Prostate gland (tissue), 2 donors: ENCODE data around the gene TBC1D9B. TPM values are rescaled to one million over a fixed set of nuclear protein-coding genes. Genes with fewer than 3 reads are reported as not detected.
"Not testable (repeated sequence)": the region's sequence is repeated elsewhere in the genome, so short reads cannot be mapped to it uniquely, and the experiment has no call there.

Experiments used
- DNase-seq: peaks from one replicate; pipeline ENCODE4 v3.0.0-alpha.2; 2019; ENCODE audit warnings: low spot score
- H3K27ac ChIP-seq, 2 donors: fragments of 200-600 bp; sonication (generic); 2 replicates each; pipeline ENCODE4 v1.5.1; 2017 to 2019
- H3K27me3 ChIP-seq: fragments of 200-600 bp; sonication (generic); replicated peaks from 2 replicates; pipeline ENCODE4 v1.5.1; 2019; ENCODE audit not compliant: insufficient read depth
- H3K36me3 ChIP-seq, 2 donors: fragments of 200-600 bp; sonication (generic); 1 replicate in 1 of 2; 2 replicates in 1 of 2; pipeline versions ENCODE4 v1.5.1 to v1.8.1; 2017 to 2019
- H3K4me1 ChIP-seq: fragments of 200-600 bp; sonication (generic); replicated peaks from 2 replicates; pipeline ENCODE4 v1.5.1; 2019
- H3K4me3 ChIP-seq, 2 donors: fragments of 200-600 bp; sonication (generic); 2 replicates each; pipeline ENCODE4 v1.5.1; 2017 to 2019
- H3K9me3 ChIP-seq: fragments of 200-600 bp; sonication (generic); 2 replicates; pipeline ENCODE4 v1.5.1; 2017
- POLR2A ChIP-seq: fragments of 450-650 bp; IDR thresholded peaks from one replicate; pipeline ENCODE4 v1.6.1; 2016; ENCODE audit warnings: antibody characterized with exemption, mild to moderate bottlenecking
- POLR2AphosphoS5 ChIP-seq: sonication (generic); formaldehyde crosslinking; IDR thresholded peaks from one replicate; pipeline ENCODE4 v1.6.1; 2017; ENCODE audit warnings: antibody characterized with exemption
- WGBS: methylation state at CpG from one replicate; pipeline ENCODE4 v1.1.5; 2018; 5-methylcytosine and 5-hydroxymethylcytosine counted together
- intact Hi-C: fragments of 100-400 bp; cut with DNase I; formaldehyde crosslinking; loops from one replicate; pipeline ENCODE4 v1.14.2; 2022
- total RNA-seq, 2 donors: library from RNA; depleted of rRNA; stranded (reverse); fragments of >200 nt; gene quantifications; one replicate each; pipeline ENCODE4 v1.1.0, GENCODE V29; 2016
- TF ChIP-seq, protein P1 (sequence below), 4 experiments: fragments of 200-600 bp in 2 of 4; fragments of 450-650 bp in 2 of 4; sonication (generic) in 2 of 4; IDR thresholded peaks; 1 replicate in 3 of 4; 2 replicates in 1 of 4; pipeline ENCODE4 v1.5.1; 2016 to 2019; ENCODE audit warnings: antibody characterized with exemption in 4 of 4, mild to moderate bottlenecking in 2 of 4, moderate library complexity in 2 of 4

The TBC1D9B gene
- total RNA-seq, 2 donors from 2014 or later = 64.1 to 163 TPM

DNA sequence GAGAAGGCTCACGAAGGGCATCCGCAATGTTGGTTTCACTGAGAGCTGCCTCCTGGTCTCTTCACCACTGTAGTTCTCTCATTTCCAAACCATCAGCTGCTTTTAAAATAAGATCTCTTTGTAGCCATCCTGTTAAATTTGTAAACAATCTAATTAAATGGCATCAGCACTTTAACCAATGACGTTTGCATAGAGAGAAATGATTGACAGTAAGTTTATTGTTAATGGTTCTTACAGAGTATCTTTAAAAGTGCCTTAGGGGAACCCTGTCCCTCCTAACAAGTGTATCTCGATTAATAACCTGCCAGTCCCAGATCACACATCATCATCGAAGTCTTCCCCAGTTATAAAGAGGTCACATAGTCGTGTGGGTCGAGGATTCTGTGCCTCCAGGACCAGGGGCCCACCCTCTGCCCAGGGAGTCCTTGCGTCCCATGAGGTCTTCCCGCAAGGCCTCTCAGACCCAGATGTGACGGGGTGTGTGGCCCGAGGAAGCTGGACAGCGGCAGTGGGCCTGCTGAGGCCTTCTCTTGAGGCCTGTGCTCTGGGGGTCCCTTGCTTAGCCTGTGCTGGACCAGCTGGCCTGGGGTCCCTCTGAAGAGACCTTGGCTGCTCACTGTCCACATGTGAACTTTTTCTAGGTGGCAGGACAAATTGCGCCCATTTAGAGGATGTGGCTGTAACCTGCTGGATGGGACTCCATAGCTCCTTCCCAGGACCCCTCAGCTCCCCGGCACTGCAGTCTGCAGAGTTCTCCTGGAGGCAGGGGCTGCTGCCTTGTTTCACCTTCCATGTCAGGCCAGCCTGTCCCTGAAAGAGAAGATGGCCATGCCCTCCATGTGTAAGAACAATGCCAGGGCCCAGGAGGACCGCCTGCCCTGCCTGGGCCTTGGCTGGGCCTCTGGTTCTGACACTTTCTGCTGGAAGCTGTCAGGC lies 70.4 kb downstream of the TBC1D9B start:
- Histone ChIP-seq H3K4me3 (no peak overlapping the region), H3K27ac (no peak overlapping the region), H3K36me3 (peaks cover 21 to 30% of the 10 kb centered on the region in 2 donors), H3K9me3 (no peaks in the 10 kb centered on the region), H3K4me1 (no peaks in the 10 kb centered on the region), H3K27me3 (no peaks in the 10 kb centered on the region)
- WGBS = 82% methylated on average over 15 of the region's 15 CpGs
- no peak for TF ChIP-seq POLR2AphosphoS5
- TF ChIP-seq, protein P1, sequence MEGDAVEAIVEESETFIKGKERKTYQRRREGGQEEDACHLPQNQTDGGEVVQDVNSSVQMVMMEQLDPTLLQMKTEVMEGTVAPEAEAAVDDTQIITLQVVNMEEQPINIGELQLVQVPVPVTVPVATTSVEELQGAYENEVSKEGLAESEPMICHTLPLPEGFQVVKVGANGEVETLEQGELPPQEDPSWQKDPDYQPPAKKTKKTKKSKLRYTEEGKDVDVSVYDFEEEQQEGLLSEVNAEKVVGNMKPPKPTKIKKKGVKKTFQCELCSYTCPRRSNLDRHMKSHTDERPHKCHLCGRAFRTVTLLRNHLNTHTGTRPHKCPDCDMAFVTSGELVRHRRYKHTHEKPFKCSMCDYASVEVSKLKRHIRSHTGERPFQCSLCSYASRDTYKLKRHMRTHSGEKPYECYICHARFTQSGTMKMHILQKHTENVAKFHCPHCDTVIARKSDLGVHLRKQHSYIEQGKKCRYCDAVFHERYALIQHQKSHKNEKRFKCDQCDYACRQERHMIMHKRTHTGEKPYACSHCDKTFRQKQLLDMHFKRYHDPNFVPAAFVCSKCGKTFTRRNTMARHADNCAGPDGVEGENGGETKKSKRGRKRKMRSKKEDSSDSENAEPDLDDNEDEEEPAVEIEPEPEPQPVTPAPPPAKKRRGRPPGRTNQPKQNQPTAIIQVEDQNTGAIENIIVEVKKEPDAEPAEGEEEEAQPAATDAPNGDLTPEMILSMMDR (IDR thresholded peaks at IDR 0.05) = no peak
- no peak for TF ChIP-seq POLR2A
- intact Hi-C loops = no loop called here
- no peak for DNase-seq

GRCh38 chr5:179836225-179837019 lies 71.3 kb downstream of the TBC1D9B start:
- Histone ChIP-seq H3K36me3 (peaks cover 21 to 37% of the 10 kb centered on the region in 2 donors), H3K27me3 (no peaks in the 10 kb centered on the region)

DNA sequence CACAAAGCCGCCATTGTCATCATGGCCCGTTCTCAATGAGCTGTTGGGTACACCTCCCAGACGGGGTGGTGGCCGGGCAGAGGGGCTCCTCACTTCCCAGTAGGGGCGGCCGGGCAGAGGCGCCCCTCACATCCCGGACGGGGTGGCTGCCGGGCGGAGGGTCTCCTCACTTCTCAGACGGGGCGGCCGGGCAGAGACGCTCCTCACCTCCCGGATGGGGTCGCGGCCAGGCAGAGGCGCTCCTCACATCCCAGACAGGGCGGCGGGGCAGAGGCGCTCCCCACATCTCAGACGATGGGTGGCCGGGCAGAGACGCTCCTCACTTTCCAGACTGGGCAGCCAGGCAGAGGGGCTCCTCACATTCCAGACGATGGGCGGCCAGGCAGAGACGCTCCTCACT lies 72.8 kb downstream of the TBC1D9B start:
- whole genome bisulfite sequencing = 96% methylated on average over 24 of the region's 28 CpGs
- DNase-seq, H3K27me3 ChIP-seq, H3K27ac ChIP-seq, H3K4me1 ChIP-seq, intact Hi-C loops, H3K9me3 ChIP-seq, H3K4me3 ChIP-seq: not testable (repeated sequence)
- H3K36me3 ChIP-seq = peaks cover 18 to 44% of the 10 kb centered on the region in 2 donors

More at GRCh38 chr5:179836225-179837019, 71.3 kb downstream of the TBC1D9B start:
- TF ChIP-seq, protein P1 (IDR thresholded peaks at IDR 0.05) = no peak
- TF ChIP-seq POLR2AphosphoS5 (no peak), POLR2A (no peak)
- WGBS = 84% methylated on average over 19 of the region's 19 CpGs
- H3K27ac ChIP-seq = no peak overlapping the region
- intact Hi-C loops = no loop called here
- H3K9me3 ChIP-seq = no peaks in the 10 kb centered on the region
- DNase-seq = no peak
- H3K4me1 ChIP-seq = no peaks in the 10 kb centered on the region
- H3K4me3 ChIP-seq = no peak overlapping the region

DNA sequence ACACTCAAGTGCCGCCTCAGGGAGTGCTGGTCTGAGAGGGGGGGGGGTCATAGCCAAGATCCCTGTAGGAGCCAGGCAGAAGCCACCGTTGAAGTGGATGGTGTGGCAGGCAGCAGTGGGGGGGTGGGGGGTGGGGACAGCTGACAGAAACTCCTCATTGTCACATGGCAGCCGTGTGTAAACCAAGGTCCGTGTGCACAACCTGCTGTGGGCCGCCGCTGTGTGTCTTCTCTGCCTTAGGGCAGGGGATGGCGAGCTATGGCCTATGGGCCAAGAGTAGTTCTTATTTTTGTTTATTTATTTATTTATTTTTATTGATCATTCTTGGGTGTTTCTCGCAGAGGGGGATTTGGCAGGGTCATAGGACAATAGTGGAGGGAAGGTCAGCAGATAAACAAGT lies 73.6 kb downstream of the TBC1D9B start:
- no peak overlapping the region for H3K27ac ChIP-seq
- no peak for DNase-seq
- no peaks in the 10 kb centered on the region for H3K27me3 ChIP-seq
- no peak overlapping the region for H3K4me3 ChIP-seq
- H3K36me3 ChIP-seq = peaks cover 18 to 44% of the 10 kb centered on the region in 2 donors
- TF ChIP-seq, protein P1 (IDR thresholded peaks at IDR 0.05) = no peak
- TF ChIP-seq POLR2A (no peak), POLR2AphosphoS5 (no peak)
- no peaks in the 10 kb centered on the region for H3K9me3 ChIP-seq
- intact Hi-C loops = no loop called here
- 80% methylated on average over 8 of the region's 8 CpGs for WGBS
- no peaks in the 10 kb centered on the region for H3K4me1 ChIP-seq

DNA sequence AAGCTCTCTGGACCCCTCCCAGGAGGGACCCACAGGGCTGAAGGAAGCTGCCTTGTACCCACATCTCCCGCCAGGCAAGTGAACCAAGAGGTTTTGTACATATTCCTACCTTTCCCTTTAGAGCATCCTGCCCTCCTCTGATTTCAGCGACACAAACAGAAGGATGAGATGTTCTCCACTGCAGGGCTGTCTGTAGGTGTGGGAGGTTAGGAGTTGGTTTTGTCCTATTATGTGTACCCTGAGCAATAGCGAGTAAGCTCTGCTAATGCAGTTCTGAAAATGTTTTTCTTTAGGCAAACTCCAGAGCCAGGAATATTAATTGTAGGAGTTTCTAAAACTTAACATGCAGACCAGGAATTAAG lies 74.0 kb downstream of the TBC1D9B start:
- intact Hi-C loops = no loop called here
- 92% methylated on average over 3 of the region's 3 CpGs for whole genome bisulfite sequencing
- Histone ChIP-seq H3K27ac (no peak overlapping the region), H3K36me3 (peaks cover 18 to 44% of the 10 kb centered on the region in 2 donors), H3K4me3 (no peak overlapping the region), H3K9me3 (no peaks in the 10 kb centered on the region), H3K4me1 (no peaks in the 10 kb centered on the region), H3K27me3 (no peaks in the 10 kb centered on the region)
- TF ChIP-seq POLR2A = no peak
- TF ChIP-seq, protein P1 (IDR thresholded peaks at IDR 0.05) = no peak
- no peak for DNase-seq
